Tibial nerve (tissue), 3 donors: ENCODE results near the gene SLC25A43.

Experiments used
- CTCF ChIP-seq, 5 experiments: fragments of 200-600 bp in 3 of 5; fragments of 450-650 bp in 2 of 5; sonication (generic) in 3 of 5; IDR thresholded peaks; one replicate each; pipeline ENCODE4 v1.5.1; 2016 to 2019; ENCODE audit warnings: antibody characterized with exemption in 5 of 5, mild to moderate bottlenecking in 3 of 5, moderate library complexity in 2 of 5
- POLR2A ChIP-seq, 2 donors: fragments of 450-650 bp; IDR thresholded peaks; one replicate each; pipeline ENCODE4 v1.6.1; 2017; ENCODE audit warnings: antibody characterized with exemption in 2 of 2, mild to moderate bottlenecking in 2 of 2, moderate library complexity in 2 of 2

GRCh38 chrX:119359618-119360382 is 39.3 kb upstream of the SLC25A43 start:
- no peak for TF ChIP-seq CTCF (IDR thresholded peaks at IDR 0.05)
- no peak for TF ChIP-seq POLR2A (IDR thresholded peaks at IDR 0.05)
